Progenitor cell of endocrine pancreas (in vitro differentiated cells): ENCODE data around the gene OSBPL10. TPM values are rescaled to one million over a fixed set of nuclear protein-coding genes. Genes with fewer than 3 reads are reported as not detected.
"Not testable (repeated sequence)": the region's sequence is repeated elsewhere in the genome, so short reads cannot be mapped to it uniquely, and the experiment has no call there.

Source experiments
- DNase-seq: peaks from one replicate; pipeline ENCODE4 v3.0.0; 2021; ENCODE audit warnings: low spot score; ENCODE audit not compliant: unreplicated experiment
- H3K27ac Mint-ChIP-seq: 2 replicates; pipeline ENCODE4 v1.8.0; 2021; ENCODE audit warnings: mild to moderate bottlenecking, moderate library complexity, mixed read lengths
- H3K27me3 Mint-ChIP-seq: 2 replicates; pipeline ENCODE4 v1.8.0; 2021; ENCODE audit warnings: mixed read lengths
- H3K36me3 Mint-ChIP-seq: 2 replicates; pipeline ENCODE4 v1.8.0; 2022; ENCODE audit warnings: mixed read lengths; ENCODE audit not compliant: insufficient read depth
- H3K4me1 Mint-ChIP-seq: 2 replicates; pipeline ENCODE4 v1.8.0; 2021; ENCODE audit warnings: low read depth, mixed read lengths
- H3K4me3 Mint-ChIP-seq: 2 replicates; pipeline ENCODE4 v1.8.0; 2021; ENCODE audit warnings: low read depth, mild to moderate bottlenecking, moderate library complexity, mixed read lengths
- H3K9me3 Mint-ChIP-seq: 2 replicates; pipeline ENCODE4 v1.8.0; 2021; ENCODE audit warnings: low read depth, mixed read lengths
- CTCF ChIP-seq: fragments of 200-600 bp; sonication (generic); IDR thresholded peaks from one replicate; pipeline ENCODE4 v1.5.0; 2021; ENCODE audit warnings: antibody characterized with exemption, mild to moderate bottlenecking; ENCODE audit not compliant: unreplicated experiment
- total RNA-seq: library from RNA; stranded (reverse); gene quantifications from 2 replicates; pipeline ENCODE4 v1.2.1, GENCODE V29; 2021

OSBPL10 gene
- total RNA-seq, 1 donor from 2014 or later = 25.2 TPM

GRCh38 chr3:31785734-31786133 is 195.3 kb downstream of the OSBPL10 start:
- no peak for DNase-seq
- peaks cover 2% of the 10 kb centered on the region for H3K36me3 Mint-ChIP-seq
- H3K27me3 Mint-ChIP-seq = no peaks in the 10 kb centered on the region
- no peak for TF ChIP-seq CTCF
- H3K4me1 Mint-ChIP-seq = no peaks in the 10 kb centered on the region
- no peak overlapping the region for H3K27ac Mint-ChIP-seq
- H3K4me3 Mint-ChIP-seq = no peak overlapping the region
- peaks cover 15% of the 10 kb centered on the region for H3K9me3 Mint-ChIP-seq

- Mint-ChIP-seq H3K27me3 (no peaks in the 10 kb centered on the region), H3K4me3 (no peak overlapping the region), H3K9me3 (peaks cover 20% of the 10 kb centered on the region), H3K36me3 (peaks cover 2% of the 10 kb centered on the region), H3K4me1 (no peaks in the 10 kb centered on the region), H3K27ac (no peak overlapping the region)
- no peak for TF ChIP-seq CTCF
- DNase-seq = no peak
Observed at GRCh38 chr3:31785286-31785685, 195.8 kb downstream of the OSBPL10 start.

- DNase-seq, H3K27ac Mint-ChIP-seq, H3K27me3 Mint-ChIP-seq: not testable (repeated sequence)
Observed at GRCh38 chr3:31783851-31784250, 197.2 kb downstream of the OSBPL10 start.

DNA sequence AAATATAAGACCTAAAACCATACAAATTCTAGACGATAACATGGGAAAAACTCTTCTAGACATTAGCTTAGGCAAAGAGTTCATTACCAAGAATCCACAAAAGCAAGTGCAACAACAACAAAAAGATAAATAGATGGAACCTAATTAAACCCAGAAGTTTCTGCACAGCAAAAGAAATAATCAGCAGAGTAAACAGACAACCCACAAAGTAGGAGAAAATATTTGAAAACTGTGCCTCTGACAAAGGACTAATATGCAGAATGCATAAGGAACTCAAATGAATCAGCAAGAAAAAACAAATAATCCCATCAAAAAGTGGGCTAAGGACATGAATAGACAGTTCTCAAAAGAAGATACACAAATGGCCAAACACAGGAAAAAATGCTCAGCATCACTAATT is 198.8 kb downstream of the OSBPL10 start:
- not testable (repeated sequence) for H3K4me3 Mint-ChIP-seq, H3K27me3 Mint-ChIP-seq, H3K27ac Mint-ChIP-seq, H3K36me3 Mint-ChIP-seq, DNase-seq, H3K4me1 Mint-ChIP-seq
- H3K9me3 Mint-ChIP-seq = peaks cover 32% of the 10 kb centered on the region

More at GRCh38 chr3:31783851-31784250, 197.2 kb downstream of the OSBPL10 start:
- H3K4me1 Mint-ChIP-seq, H3K4me3 Mint-ChIP-seq, H3K36me3 Mint-ChIP-seq: not testable (repeated sequence)
- H3K9me3 Mint-ChIP-seq = peaks cover 30% of the 10 kb centered on the region

DNA sequence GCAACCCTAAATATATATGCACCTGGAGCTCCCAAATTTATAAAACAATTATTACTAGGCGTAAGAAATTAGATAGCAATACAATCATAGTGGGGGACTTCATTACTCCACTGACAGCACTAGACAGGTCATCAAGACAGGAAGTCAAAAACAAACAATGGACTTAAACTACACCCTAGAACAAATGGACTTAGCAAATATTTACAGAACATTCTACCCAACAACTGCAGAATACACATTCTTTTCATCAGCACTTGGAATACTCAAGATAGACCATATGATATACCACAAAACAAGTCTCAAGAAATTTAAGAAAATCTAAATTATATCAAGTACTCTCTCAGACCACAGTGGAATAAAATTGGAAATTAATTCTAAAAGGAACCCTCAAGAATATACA is 201.5 kb downstream of the OSBPL10 start:
- Mint-ChIP-seq H3K27ac (no peak overlapping the region), H3K4me1 (no peaks in the 10 kb centered on the region), H3K4me3 (no peak overlapping the region), H3K9me3 (peaks cover 32% of the 10 kb centered on the region), H3K27me3 (no peaks in the 10 kb centered on the region), H3K36me3 (peaks cover 10% of the 10 kb centered on the region)
- no peak for DNase-seq
- TF ChIP-seq CTCF = no peak

GRCh38 chr3:31777887-31778286 is 203.2 kb downstream of the OSBPL10 start:
- no peak for TF ChIP-seq CTCF
- DNase-seq = no peak
- Mint-ChIP-seq H3K27ac (no peak overlapping the region), H3K36me3 (peaks cover 10% of the 10 kb centered on the region), H3K9me3 (peaks cover 36% of the 10 kb centered on the region), H3K4me1 (no peaks in the 10 kb centered on the region), H3K27me3 (no peaks in the 10 kb centered on the region), H3K4me3 (no peak overlapping the region)
